Left cardiac atrium (tissue), 4 donors: ENCODE results near the gene SNRNP48. TPM values are rescaled to one million over a fixed set of nuclear protein-coding genes. Genes with fewer than 3 reads are reported as not detected.
A peak's percentile ranks its signal among the peaks of the same experiment; 100 is the strongest.

Source experiments
- ATAC-seq, 2 donors: fragments of 200-7000 bp; cut with Tn5 transposase; one replicate each; pipeline ENCODE4 v1.9.1; 2020; ENCODE audit warnings: mild to moderate bottlenecking in 2 of 2, moderate library complexity in 2 of 2
- DNase-seq: peaks from one replicate; pipeline ENCODE4 v3.0.0-alpha.2; 2020
- intact Hi-C, 2 donors: fragments of 100-400 bp; cut with DNase I; formaldehyde crosslinking; loops; one replicate each; pipeline versions ENCODE4 v1.14.1 to v1.15.1; 2022 to 2023
- total RNA-seq, 2 donors: library from RNA; stranded (reverse); fragmentation: NEBNext Ultra II Directional; extraction: Animal tissue kit (Norgen Biotek cat#: 25700); gene quantifications; one replicate each; pipeline ENCODE4 v1.2.1, GENCODE V29; 2021
- donor health status: DM: no; HTN: yes; CAD: no.
- donor health status: DM: no; HTN: yes; CAD: no; lungs with severe emphysema.
- donor health status: DM: yes; HTN: yes; CAD: no.
- donor health status: Dilated cardiomyopathy.

SNRNP48 gene
- total RNA-seq, 2 donors from 2014 or later, result 10.3 to 12.6 TPM

GRCh38 chr6:7585287-7585930 lies 4.6 kb upstream of the SNRNP48 start:
- intact Hi-C loops, result no loop called here

GRCh38 chr6:7587631-7588100 lies 2.3 kb upstream of the SNRNP48 start:
- ATAC-seq, result no peak
- intact Hi-C loops, result no loop called here

More at GRCh38 chr6:7585287-7585930, 4.6 kb upstream of the SNRNP48 start:
- no peak for ATAC-seq
- DNase-seq, result no peak

GRCh38 chr6:7588506-7588905 lies 1.5 kb upstream of the SNRNP48 start:
- no peak for DNase-seq
- intact Hi-C loops, result no loop called here
- ATAC-seq, result no peak

More at GRCh38 chr6:7587631-7588100, 2.3 kb upstream of the SNRNP48 start:
- no peak for DNase-seq

- intact Hi-C loops, result no loop called here
Observed at GRCh38 chr6:7589221-7589620, 777 bp upstream of the SNRNP48 start.

GRCh38 chr6:7590918-7591302 lies 912 bp downstream of the SNRNP48 start:
- ATAC-seq, result peak; percentile 5 to 21
- intact Hi-C loops, result no loop called here
- peak; percentile 42 for DNase-seq

More at GRCh38 chr6:7589221-7589620, 777 bp upstream of the SNRNP48 start:
- DNase-seq (no peak), ATAC-seq (no peak)

GRCh38 chr6:7591770-7592169 lies 1.8 kb downstream of the SNRNP48 start:
- no peak for DNase-seq
- intact Hi-C loops, result no loop called here
- no peak for ATAC-seq

- ATAC-seq, result no peak
- DNase-seq, result no peak
- intact Hi-C loops, result no loop called here
Observed at GRCh38 chr6:7593229-7593628, 3.2 kb downstream of the SNRNP48 start.

- ATAC-seq, result peak in 1 of 2 donors; percentile 25
- DNase-seq, result no peak
- intact Hi-C loops, result no loop called here
Observed at GRCh38 chr6:7594579-7595125, 4.7 kb downstream of the SNRNP48 start.

- peak; percentile 89 to 97 for ATAC-seq
Observed at GRCh38 chr6:7604003-7604402, 14.0 kb downstream of the SNRNP48 start.

GRCh38 chr6:7604506-7604905 lies 14.5 kb downstream of the SNRNP48 start:
- intact Hi-C loops, result no loop called here
- ATAC-seq (no peak), DNase-seq (no peak)

More at GRCh38 chr6:7604003-7604402, 14.0 kb downstream of the SNRNP48 start:
- intact Hi-C loops, result no loop called here
- DNase-seq, result peak; percentile 64

- no peak for DNase-seq
- intact Hi-C loops, result loop anchor here in 1 of 2 donors (10.0 kb wide), 1 partner anchor 341 kb away; no protein-coding TSS in a partner anchor
- ATAC-seq, result peak; percentile 59 to 64
Observed at GRCh38 chr6:7615611-7616383, 25.8 kb downstream of the SNRNP48 start.

- intact Hi-C loops, result loop anchor here in 1 of 2 donors (10.0 kb wide), 1 partner anchor 343 kb away; no protein-coding TSS in a partner anchor
- DNase-seq, result no peak
- ATAC-seq, result peak; percentile 40 to 64
Observed at GRCh38 chr6:7617801-7618764, 28.1 kb downstream of the SNRNP48 start.

- no peak for ATAC-seq
Observed at GRCh38 chr6:7621761-7622160, 31.8 kb downstream of the SNRNP48 start.

GRCh38 chr6:7624796-7625710 lies 35.1 kb downstream of the SNRNP48 start:
- DNase-seq (no peak), ATAC-seq (no peak)
- intact Hi-C loops, result no loop called here

More at GRCh38 chr6:7621761-7622160, 31.8 kb downstream of the SNRNP48 start:
- intact Hi-C loops, result no loop called here
- no peak for DNase-seq

- no peak for ATAC-seq
- DNase-seq, result no peak
- intact Hi-C loops, result no loop called here
Observed at GRCh38 chr6:7628479-7628878, 38.5 kb downstream of the SNRNP48 start.

GRCh38 chr6:7628909-7629308 lies 38.9 kb downstream of the SNRNP48 start:
- intact Hi-C loops, result no loop called here
- no peak for ATAC-seq
- no peak for DNase-seq

- intact Hi-C loops, result no loop called here
- DNase-seq, result no peak
- ATAC-seq, result no peak
Observed at GRCh38 chr6:7629321-7629720, 39.3 kb downstream of the SNRNP48 start.

GRCh38 chr6:7630792-7631191 lies 40.8 kb downstream of the SNRNP48 start:
- DNase-seq (no peak), ATAC-seq (no peak)
- intact Hi-C loops, result no loop called here
